ENCODE data around the gene PRR22.
"Not testable (repeated sequence)": the region's sequence is repeated elsewhere in the genome, so short reads cannot be mapped to it uniquely, and the experiment has no call there.

The PRR22 gene

DNA sequence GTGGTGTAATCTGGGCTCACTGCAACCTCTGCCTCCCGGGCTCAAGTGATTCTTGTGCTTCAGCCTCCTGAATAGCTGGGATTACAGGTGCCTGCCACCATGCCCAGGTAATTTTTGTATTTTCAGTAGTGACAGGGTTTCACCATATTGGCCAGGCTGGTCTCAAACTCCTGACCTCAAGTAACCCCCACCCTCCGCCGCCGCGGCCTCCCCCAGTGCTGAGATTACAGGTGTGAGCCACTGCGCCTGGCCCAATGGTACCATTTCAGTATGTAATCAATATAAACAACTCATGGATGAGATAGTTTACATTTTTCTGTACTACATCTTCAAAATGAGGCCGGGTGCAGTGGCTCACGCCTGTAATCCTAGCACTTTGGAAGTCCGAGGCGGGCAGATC, 39.5 kb downstream of the PRR22 start:
- FAIRE-seq = not testable (repeated sequence)

DNA sequence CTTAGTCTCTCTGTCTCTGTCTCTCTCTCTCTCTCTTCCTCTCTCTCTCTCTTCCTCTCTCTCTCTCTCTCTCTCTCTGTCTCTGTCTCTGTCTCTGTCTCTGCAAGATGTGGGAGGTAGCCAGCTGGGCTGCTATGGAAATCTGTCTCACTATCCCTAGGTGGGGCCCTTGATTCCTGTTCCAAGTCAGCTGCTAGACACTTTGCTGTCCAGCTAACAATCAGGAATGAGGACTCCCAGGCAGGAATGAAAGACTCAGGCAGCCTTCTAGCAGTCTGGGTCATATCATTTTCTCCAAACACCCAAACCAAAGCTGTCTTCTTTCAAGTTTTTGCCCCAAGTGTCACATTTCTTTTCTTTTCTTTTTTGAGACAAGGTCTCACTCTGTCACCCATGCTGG, 40.9 kb downstream of the PRR22 start:
- FAIRE-seq = no peak

DNA sequence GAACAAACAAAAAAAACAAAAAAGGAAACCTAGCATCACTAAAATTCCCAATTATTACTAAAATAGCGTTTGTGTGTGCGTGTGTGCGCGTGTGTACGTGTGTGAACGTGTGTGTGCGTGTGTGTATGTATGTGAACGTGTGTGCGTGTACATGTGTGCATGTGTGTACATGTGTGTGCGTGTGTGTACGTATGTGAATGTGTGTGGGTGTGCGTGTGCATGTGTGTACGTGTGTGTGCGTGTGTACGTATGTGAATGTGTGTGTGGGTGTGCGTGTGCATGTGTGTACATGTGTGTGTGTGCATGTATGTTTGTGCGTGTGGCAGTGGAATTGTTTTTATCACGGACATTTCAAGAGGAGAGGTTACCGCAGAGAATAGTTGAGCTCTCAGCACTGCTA, 42.5 kb downstream of the PRR22 start:
- no peak for FAIRE-seq

DNA sequence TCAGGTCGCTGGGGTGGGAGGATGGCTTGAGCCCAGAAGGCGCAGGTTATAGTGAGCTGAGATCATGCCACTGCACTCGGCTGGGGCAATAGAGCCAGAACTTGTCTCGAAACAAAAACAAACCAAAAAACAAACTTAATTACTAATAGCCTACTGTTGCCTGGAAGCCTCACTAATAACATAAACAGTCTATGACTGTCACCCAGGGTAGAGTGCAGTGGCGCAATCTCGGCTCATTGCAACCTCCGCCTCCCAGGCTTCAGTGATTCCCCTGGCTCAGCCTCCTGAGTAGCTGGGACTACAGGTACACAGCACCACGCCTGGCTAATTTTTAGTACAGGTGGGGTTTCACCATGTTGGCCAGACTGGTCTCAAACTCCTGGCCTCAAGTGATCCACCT, 46.1 kb downstream of the PRR22 start:
- no peak for FAIRE-seq

DNA sequence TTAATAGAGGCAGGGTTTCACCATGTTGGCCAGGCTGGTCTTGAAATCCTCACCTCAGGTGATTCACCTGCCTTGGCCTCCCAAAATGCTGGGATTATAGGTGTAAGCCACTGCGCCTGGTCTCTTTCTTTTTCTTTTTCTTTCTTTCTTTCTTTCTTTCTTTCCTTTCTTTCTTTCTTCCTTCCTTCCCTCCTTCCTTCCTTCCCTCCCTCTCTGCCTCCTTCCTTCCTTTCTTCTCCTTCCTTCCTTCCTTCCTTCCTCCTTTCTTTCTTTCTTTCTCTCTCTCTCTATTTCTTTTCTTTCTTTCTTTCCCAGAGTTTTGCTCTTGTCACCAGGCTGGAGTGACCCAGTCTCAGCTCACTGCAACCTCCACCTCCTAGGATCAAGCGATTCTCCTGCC, 51.4 kb downstream of the PRR22 start:
- not testable (repeated sequence) for FAIRE-seq

Measured in G401.6 (cell line).